Measurements from ENCODE around the gene SPTB.

Gene SPTB

DNA sequence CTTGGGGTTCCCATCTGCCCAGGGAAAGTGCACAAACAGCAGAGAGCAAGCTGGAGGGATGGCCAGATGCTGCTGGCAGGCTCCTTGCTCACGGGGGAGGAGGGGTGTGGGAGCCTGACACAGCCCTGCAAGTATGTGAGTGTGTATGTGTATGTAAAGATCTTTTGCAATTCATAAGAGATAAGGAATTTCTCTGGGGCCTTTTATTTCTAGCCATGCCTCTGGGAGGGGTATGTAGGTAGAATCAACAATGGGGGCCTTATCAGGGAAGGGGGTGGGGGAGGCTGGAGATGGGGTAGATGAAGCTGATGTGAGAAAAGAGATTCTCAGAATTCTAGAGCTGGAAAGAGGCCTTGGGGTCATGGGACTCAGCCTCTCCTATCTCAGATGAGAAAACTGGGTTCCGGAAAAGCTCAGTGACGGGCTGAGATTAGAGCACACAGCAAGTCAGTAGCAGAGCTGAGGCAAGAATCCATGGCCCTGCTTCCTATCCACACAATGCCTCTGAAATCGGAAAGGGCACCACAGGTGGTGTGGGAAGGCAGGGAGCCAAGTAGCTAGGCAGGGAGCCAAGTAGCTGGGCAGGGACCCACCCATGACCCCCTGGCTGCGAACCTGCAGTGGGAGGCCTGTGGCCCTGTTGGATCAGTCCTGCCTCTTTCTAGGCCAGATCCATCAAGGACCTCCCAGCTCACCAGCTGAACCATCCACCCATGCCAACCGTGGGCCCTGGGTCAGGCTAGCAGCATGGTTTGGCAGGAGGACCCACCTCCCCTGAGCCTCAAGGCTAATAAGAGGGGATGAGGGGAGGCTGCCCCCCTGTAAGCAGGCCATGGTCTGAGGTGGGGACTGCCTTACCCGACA, 120.8 kb downstream of the SPTB start:
- TF ChIP-seq, protein P1, sequence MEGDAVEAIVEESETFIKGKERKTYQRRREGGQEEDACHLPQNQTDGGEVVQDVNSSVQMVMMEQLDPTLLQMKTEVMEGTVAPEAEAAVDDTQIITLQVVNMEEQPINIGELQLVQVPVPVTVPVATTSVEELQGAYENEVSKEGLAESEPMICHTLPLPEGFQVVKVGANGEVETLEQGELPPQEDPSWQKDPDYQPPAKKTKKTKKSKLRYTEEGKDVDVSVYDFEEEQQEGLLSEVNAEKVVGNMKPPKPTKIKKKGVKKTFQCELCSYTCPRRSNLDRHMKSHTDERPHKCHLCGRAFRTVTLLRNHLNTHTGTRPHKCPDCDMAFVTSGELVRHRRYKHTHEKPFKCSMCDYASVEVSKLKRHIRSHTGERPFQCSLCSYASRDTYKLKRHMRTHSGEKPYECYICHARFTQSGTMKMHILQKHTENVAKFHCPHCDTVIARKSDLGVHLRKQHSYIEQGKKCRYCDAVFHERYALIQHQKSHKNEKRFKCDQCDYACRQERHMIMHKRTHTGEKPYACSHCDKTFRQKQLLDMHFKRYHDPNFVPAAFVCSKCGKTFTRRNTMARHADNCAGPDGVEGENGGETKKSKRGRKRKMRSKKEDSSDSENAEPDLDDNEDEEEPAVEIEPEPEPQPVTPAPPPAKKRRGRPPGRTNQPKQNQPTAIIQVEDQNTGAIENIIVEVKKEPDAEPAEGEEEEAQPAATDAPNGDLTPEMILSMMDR (IDR thresholded peaks at IDR 0.05; ENCODE audit: low read depth, low read length): no peak
- peak; percentile 87 to 95 for DNase-seq (ENCODE audit: low read depth in 2 of 2)
- H3K4me3 ChIP-seq (replicated peaks in 1 of 2; ENCODE audit: low read depth in 2 of 2, low read length in 2 of 2): no peak overlapping the region

DNA sequence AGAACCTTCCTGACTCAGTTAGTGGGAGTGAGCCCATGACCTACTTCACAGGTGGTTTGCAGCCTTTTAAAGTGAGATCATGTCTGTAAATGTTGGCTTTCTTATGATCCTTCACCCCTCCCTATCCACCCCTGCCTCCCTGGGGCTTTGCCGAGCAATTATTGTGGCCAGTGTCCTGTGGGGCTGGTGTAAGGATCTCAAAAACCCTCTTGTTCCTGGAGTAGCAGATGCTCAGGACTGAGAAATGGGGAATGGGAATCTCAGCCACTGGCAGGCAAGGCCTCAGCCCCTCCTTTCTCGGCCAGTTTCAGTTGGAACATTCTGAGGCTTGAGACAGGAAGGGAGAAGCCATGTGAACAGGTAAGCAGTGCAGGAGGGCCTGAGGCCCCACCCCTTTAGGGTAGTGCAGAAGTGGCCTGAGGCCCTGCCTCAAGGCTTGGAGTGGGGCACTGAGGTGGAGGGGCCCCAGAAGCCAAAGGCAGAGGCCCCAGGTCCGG, 121.6 kb downstream of the SPTB start:
- TF ChIP-seq, protein P1 (IDR thresholded peaks at IDR 0.05; ENCODE audit: low read depth, low read length): no peak
- DNase-seq (ENCODE audit: low read depth in 2 of 2): peak; percentile 25 to 71

DNA sequence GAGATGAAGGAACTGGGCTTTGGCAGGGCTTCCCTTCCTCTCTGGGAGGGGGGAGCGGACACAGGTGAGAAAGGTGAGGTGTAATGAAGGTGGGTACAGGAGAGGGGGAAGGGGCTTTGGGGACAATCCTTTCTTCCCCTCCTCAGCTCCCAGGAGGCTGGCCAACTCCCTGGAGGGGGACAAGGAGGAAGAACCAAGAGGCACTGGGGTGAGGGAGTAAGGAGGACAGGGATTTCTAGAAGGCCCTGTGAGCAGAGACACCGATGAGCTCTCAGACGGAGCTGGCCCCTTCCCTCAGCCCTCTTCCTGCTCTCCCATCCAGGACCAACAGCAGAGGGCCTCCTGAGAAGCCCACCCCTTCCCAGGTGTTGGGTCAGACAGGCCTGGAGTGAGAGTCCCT, 122.1 kb downstream of the SPTB start:
- TF ChIP-seq, protein P1 (IDR thresholded peaks at IDR 0.05; ENCODE audit: low read depth, low read length): no peak
- H3K4me3 ChIP-seq (replicated peaks in 1 of 2; ENCODE audit: low read depth in 2 of 2, low read length in 2 of 2): no peak overlapping the region
- no peak for DNase-seq (ENCODE audit: low read depth in 2 of 2)

More for the DNA sequence above, 121.6 kb downstream of the SPTB start:
- no peak overlapping the region for H3K4me3 ChIP-seq (replicated peaks in 1 of 2; ENCODE audit: low read depth in 2 of 2, low read length in 2 of 2)

DNA sequence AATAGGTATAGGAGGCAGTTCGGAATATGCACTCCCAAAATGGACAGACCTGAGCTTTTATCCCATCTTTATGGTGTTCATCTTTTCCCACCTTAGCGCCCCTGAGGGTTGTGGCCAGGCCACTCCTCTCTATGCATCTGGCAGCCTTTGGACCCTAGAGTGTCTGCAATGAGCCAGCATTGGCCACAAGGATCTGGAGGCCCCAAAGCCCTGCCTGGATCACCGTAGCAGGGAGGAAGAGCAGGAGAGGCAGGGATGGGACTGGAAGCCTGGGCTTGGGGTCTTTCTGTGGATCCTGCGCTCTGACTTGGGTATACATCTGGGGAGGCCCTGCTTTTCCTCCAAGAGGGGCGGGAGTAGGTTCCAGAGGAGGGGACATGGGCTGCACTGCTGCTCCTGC, 123.0 kb downstream of the SPTB start:
- DNase-seq (ENCODE audit: low read depth in 2 of 2): no peak
- TF ChIP-seq, protein P1 (IDR thresholded peaks at IDR 0.05; ENCODE audit: low read depth, low read length): no peak
- H3K4me3 ChIP-seq (replicated peaks in 1 of 2; ENCODE audit: low read depth in 2 of 2, low read length in 2 of 2): no peak overlapping the region

DNA sequence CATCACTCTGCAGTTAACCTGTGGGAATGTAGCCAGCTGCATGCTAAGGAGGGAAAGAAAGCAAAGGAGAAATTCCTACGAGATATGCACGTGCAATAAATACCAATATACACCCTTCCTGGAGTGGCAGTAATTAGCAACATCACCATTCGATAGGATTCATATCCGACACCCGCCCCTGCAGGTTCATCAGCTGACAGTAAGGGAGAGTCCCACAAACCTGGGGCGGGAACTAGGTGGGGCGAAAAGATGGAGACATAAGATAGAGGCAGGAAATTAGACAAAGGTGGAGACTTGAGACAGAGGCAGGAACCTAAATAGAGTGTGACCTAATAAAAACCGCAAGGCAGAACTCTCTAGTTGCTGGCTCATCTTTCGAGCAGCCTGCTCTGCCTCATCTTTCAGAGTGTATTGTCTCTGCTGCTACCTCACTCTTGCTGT, 123.9 kb downstream of the SPTB start:
- H3K4me3 ChIP-seq (replicated peaks in 1 of 2; ENCODE audit: low read depth in 2 of 2, low read length in 2 of 2): no peak overlapping the region
- peak in 1 of 2 donors; percentile 58 for DNase-seq (ENCODE audit: low read depth in 2 of 2)
- TF ChIP-seq, protein P1 (IDR thresholded peaks at IDR 0.05; ENCODE audit: low read depth, low read length): no peak

DNA sequence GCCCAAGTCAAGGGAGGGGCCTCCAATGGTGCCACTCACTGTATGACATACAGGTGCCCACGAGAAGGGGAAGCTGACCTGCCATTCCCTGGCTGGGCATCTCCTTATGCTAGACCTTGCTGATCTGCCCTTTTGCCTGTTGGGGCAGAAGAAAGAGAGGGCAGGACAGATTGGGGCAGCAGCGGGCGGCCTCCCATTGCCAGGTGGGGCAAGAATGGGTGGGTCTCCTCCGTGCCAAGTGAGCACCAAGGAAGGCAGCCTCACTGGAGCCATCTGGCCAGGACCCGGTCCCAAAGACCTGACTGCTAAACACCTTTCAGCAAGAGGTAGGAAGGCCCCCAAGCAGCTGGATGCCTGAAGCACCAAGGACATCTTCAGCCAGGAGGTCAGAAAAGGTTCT, 125.0 kb downstream of the SPTB start:
- TF ChIP-seq, protein P1 (IDR thresholded peaks at IDR 0.05; ENCODE audit: low read depth, low read length): no peak
- no peak for DNase-seq (ENCODE audit: low read depth in 2 of 2)

More for the DNA sequence above, 125.0 kb downstream of the SPTB start:
- H3K4me3 ChIP-seq (replicated peaks in 1 of 2; ENCODE audit: low read depth in 2 of 2, low read length in 2 of 2): no peak overlapping the region
